ENCODE results near the gene FRYL.

FRYL gene

DNA sequence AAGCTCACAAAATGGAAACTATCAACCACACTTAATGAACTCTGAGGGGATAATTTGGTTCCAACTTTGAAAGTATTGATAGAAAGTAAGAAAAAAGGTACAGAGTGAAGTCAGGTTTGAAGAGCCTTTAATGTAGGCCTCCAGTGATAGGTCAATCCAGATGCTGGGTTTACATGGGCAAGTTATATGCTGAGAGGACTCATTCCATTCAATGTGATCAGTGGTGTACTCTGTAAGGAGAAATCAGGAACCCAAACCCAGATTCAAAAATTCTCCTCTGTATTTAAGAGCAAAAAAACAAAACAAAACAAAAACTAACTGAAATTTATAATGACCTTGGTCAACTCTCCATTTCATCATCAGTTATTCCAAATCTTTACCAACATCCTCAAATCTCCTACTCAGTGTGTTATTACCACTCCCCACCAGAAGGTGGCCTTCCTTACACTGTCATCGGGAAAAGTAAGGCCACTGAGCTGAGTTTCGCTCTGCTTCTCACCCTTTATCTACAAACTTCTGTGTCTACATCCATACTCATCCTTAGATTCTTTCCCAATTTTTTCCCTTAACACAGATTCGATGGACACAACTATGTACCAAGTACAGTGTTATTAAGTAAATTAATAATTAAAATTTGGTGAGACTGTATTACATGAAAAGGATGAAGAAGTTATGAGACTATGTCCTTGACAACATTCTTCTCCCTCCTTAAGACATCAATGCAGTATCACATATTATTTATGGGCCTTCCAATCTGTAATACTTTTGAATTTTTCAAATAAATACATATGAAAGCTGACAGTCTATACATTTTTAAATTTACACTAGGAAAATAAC lies 201.7 kb downstream of the FRYL start:
- Histone ChIP-seq H3K9me3 (ENCODE audit: control insufficient read depth in 2 of 2, low read length in 2 of 2) (no peaks in the 10 kb centered on the region), H3K4me1 (ENCODE audit: control insufficient read depth, insufficient read depth, low read length) (no peaks in the 10 kb centered on the region), H3K36me3 (ENCODE audit: control insufficient read depth in 2 of 2, insufficient read depth in 2 of 2, low read length in 2 of 2) (peaks cover 2 to 13% of the 10 kb centered on the region in 2 donors), H3K4me3 (ENCODE audit: low read length in 2 of 2) (no peak overlapping the region), H3K9ac (ENCODE audit: low read length in 2 of 2) (no peak overlapping the region), H3K27ac (ENCODE audit: low read length) (no peak overlapping the region), H3K27me3 (ENCODE audit: control insufficient read depth in 1 of 2, insufficient read depth in 2 of 2, low read length in 2 of 2) (no peaks in the 10 kb centered on the region)

DNA sequence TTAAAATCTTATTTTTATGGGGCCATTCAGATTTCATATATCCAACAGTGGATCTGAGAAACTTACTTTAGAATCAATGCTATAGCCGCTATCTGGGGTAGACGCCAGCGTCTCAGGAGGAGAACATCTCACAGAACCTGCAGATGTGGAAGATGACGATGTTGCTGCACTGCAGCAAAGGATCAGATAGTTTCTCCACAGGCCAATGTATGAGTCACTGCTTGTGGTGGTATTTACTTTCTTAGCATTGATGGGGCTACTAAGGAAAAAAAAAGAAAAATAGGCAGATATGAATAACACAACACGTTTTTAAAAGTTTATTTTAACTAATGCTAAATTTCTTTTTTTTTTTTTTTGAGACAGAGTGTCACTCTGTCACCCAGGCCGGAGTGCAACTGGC lies 204.1 kb downstream of the FRYL start:
- Histone ChIP-seq H3K27ac (ENCODE audit: low read length) (no peak overlapping the region), H3K4me1 (ENCODE audit: control insufficient read depth, insufficient read depth, low read length) (no peaks in the 10 kb centered on the region), H3K36me3 (ENCODE audit: control insufficient read depth in 2 of 2, insufficient read depth in 2 of 2, low read length in 2 of 2) (peaks cover 9 to 10% of the 10 kb centered on the region in 2 donors), H3K4me3 (ENCODE audit: low read length in 2 of 2) (no peak overlapping the region), H3K9ac (ENCODE audit: low read length in 2 of 2) (no peak overlapping the region), H3K27me3 (ENCODE audit: control insufficient read depth in 1 of 2, insufficient read depth in 2 of 2, low read length in 2 of 2) (no peaks in the 10 kb centered on the region), H3K9me3 (ENCODE audit: control insufficient read depth in 2 of 2, low read length in 2 of 2) (no peaks in the 10 kb centered on the region)

DNA sequence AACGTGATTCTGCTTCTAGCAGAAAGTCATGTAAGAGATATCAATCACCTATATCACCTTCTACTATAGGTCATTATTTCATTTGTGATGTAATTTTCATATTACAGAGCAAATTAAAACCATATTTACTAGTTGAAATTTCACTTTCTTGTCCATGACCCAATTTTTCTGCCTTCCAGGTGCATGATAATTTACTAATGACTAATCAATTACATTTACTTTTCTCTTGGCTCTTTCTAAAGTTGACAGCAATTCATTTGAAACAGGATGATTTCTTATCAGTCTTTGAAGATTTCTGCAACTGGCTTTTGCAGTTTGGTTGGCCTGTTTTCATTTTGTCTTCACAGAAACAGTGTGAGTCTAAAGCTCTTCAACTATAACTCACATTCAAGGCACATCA lies 208.6 kb downstream of the FRYL start:
- no peak overlapping the region for H3K27ac ChIP-seq (ENCODE audit: low read length)
- no peaks in the 10 kb centered on the region for H3K27me3 ChIP-seq (ENCODE audit: control insufficient read depth in 1 of 2, insufficient read depth in 2 of 2, low read length in 2 of 2)
- H3K36me3 ChIP-seq (ENCODE audit: control insufficient read depth in 2 of 2, insufficient read depth in 2 of 2, low read length in 2 of 2): peaks cover 19% of the 10 kb centered on the region in 2 donors
- no peaks in the 10 kb centered on the region for H3K4me1 ChIP-seq (ENCODE audit: control insufficient read depth, insufficient read depth, low read length)
- no peak overlapping the region for H3K4me3 ChIP-seq (ENCODE audit: low read length in 2 of 2)
- no peak overlapping the region for H3K9ac ChIP-seq (ENCODE audit: low read length in 2 of 2)
- no peaks in the 10 kb centered on the region for H3K9me3 ChIP-seq (ENCODE audit: control insufficient read depth in 2 of 2, low read length in 2 of 2)

DNA sequence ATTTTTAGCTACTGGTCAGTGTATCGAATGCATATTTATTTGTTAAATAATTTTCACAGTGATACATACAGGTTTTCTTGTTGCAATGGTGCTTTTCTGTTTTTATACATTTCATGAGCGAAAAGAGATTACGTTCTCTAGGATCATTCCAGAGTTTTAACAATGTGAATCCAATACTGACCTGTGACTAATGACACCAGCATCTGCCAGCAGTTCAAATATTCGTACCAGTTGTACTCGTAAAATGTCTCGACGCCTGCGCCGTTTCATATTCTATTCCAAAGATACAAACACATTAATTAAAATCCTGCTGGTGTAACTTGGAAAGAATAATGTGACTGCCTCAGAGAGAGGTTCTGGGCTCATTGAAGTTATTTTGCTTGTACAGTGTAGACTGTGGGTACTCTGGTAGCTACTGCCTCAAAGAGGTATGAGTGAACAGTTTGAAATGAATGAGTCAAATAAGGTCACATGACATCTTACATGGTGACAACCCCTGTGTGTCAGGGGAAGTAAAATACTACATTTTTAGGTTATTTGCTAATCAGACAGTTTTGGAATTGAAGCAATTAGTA lies 209.3 kb downstream of the FRYL start:
- no peaks in the 10 kb centered on the region for H3K27me3 ChIP-seq (ENCODE audit: control insufficient read depth in 1 of 2, insufficient read depth in 2 of 2, low read length in 2 of 2)
- H3K9ac ChIP-seq (ENCODE audit: low read length in 2 of 2): no peak overlapping the region
- H3K27ac ChIP-seq (ENCODE audit: low read length): no peak overlapping the region
- no peaks in the 10 kb centered on the region for H3K9me3 ChIP-seq (ENCODE audit: control insufficient read depth in 2 of 2, low read length in 2 of 2)
- peaks cover 22% of the 10 kb centered on the region in 2 donors for H3K36me3 ChIP-seq (ENCODE audit: control insufficient read depth in 2 of 2, insufficient read depth in 2 of 2, low read length in 2 of 2)
- no peak overlapping the region for H3K4me3 ChIP-seq (ENCODE audit: low read length in 2 of 2)
- no peaks in the 10 kb centered on the region for H3K4me1 ChIP-seq (ENCODE audit: control insufficient read depth, insufficient read depth, low read length)

DNA sequence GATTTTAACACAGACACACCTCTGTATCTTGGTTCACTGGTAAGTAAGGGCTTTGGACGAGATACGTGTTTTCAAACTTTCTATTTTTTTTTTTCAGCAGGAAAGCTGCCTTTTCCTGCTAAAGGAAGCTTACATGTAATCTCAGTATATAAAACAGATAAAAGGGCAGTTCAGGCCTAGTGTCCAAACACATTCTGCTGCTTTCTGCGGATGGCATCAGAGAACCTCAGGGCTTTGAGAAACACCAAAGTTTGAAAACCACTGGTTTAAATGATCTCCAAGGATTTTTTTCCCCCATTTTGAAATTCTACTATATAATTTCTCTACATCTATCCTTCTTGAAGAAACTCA lies 214.1 kb downstream of the FRYL start:
- no peak overlapping the region for H3K9ac ChIP-seq (ENCODE audit: low read length in 2 of 2)
- no peak overlapping the region for H3K4me3 ChIP-seq (ENCODE audit: low read length in 2 of 2)
- H3K9me3 ChIP-seq (ENCODE audit: control insufficient read depth in 2 of 2, low read length in 2 of 2): no peaks in the 10 kb centered on the region
- peaks cover 16 to 26% of the 10 kb centered on the region in 2 donors for H3K36me3 ChIP-seq (ENCODE audit: control insufficient read depth in 2 of 2, insufficient read depth in 2 of 2, low read length in 2 of 2)
- H3K4me1 ChIP-seq (ENCODE audit: control insufficient read depth, insufficient read depth, low read length): no peaks in the 10 kb centered on the region
- H3K27me3 ChIP-seq (ENCODE audit: control insufficient read depth in 1 of 2, insufficient read depth in 2 of 2, low read length in 2 of 2): no peaks in the 10 kb centered on the region
- H3K27ac ChIP-seq (ENCODE audit: low read length): no peak overlapping the region

DNA sequence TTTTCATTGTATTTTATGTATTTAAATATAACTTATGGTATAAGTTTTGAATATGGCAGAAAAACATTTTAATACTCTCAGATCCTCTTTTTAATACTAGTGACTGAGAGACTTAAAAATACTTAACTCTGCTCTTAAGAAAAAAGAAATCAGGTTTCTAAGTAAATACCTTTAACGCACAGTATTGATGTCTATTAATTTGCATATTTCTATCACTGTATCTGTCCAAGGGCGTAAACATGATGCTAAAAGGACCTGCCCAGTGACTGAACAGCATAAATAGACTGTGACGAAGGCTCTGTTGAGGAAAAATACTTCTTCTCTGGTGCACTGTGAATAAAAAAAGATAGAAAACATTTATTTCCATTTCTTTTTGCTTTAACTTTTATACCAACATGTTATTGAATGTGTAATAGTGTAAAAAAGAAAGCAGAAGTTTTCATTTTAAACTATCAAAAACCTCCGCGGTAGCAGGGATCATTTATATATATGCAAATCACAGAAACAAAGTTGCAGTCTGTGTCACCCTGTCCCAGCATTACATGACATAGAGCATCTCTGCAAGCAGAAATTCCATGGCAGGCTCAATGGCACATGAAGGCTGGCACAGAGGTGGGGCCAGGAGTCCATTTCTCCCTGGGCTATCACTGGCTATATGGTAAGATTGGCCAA lies 214.6 kb downstream of the FRYL start:
- Histone ChIP-seq H3K4me3 (ENCODE audit: low read length in 2 of 2) (no peak overlapping the region), H3K36me3 (ENCODE audit: control insufficient read depth in 2 of 2, insufficient read depth in 2 of 2, low read length in 2 of 2) (peaks cover 16 to 31% of the 10 kb centered on the region in 2 donors), H3K9me3 (ENCODE audit: control insufficient read depth in 2 of 2, low read length in 2 of 2) (no peaks in the 10 kb centered on the region), H3K9ac (ENCODE audit: low read length in 2 of 2) (no peak overlapping the region), H3K4me1 (ENCODE audit: control insufficient read depth, insufficient read depth, low read length) (no peaks in the 10 kb centered on the region), H3K27me3 (ENCODE audit: control insufficient read depth in 1 of 2, insufficient read depth in 2 of 2, low read length in 2 of 2) (no peaks in the 10 kb centered on the region), H3K27ac (ENCODE audit: low read length) (no peak overlapping the region)

DNA sequence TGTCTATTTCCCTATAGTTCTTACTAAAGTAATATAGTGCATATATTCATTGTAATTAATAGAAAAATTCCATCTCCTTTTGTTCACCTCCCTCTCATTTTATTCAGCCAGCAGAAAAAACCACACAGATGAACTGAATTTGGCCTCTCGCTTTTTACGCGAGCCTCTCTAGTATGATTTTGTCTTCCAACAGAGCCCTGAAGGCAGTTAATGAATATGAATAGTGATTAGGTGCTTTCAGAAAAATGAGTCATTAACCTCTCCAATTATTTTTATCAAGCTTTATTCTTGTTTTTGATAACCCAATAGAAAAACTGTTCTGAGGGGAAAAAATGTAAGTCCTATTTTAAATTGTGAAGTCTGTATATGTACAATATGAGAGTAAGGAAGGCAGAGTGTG lies 215.9 kb downstream of the FRYL start:
- Histone ChIP-seq H3K27ac (ENCODE audit: low read length) (no peak overlapping the region), H3K36me3 (ENCODE audit: control insufficient read depth in 2 of 2, insufficient read depth in 2 of 2, low read length in 2 of 2) (peaks cover 19 to 32% of the 10 kb centered on the region in 2 donors), H3K9ac (ENCODE audit: low read length in 2 of 2) (no peak overlapping the region), H3K4me3 (ENCODE audit: low read length in 2 of 2) (no peak overlapping the region), H3K4me1 (ENCODE audit: control insufficient read depth, insufficient read depth, low read length) (no peaks in the 10 kb centered on the region), H3K27me3 (ENCODE audit: control insufficient read depth in 1 of 2, insufficient read depth in 2 of 2, low read length in 2 of 2) (no peaks in the 10 kb centered on the region), H3K9me3 (ENCODE audit: control insufficient read depth in 2 of 2, low read length in 2 of 2) (no peaks in the 10 kb centered on the region)

DNA sequence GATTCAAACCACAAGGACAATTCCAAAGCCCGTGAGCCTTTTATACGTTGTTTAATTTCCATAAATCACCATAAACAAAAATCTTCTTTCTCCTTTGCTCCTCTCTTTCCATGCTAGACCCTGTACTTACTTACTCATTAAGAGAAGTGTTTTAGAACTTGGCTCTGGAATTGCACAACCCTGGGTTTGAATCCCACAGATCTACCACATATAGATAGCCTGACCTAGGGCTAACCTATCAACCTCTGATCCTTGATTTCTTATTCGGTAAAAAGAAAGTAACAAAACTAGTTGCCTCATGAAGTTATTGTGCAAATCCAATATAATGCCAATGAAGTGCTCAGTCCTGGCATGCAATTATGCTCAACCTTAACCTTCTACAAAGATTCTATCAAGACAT lies 221.3 kb downstream of the FRYL start:
- Histone ChIP-seq H3K9ac (ENCODE audit: low read length in 2 of 2) (no peak overlapping the region), H3K4me3 (ENCODE audit: low read length in 2 of 2) (no peak overlapping the region), H3K36me3 (ENCODE audit: control insufficient read depth in 2 of 2, insufficient read depth in 2 of 2, low read length in 2 of 2) (peaks cover 31 to 42% of the 10 kb centered on the region in 2 donors), H3K27me3 (ENCODE audit: control insufficient read depth in 1 of 2, insufficient read depth in 2 of 2, low read length in 2 of 2) (no peaks in the 10 kb centered on the region), H3K27ac (ENCODE audit: low read length) (no peak overlapping the region), H3K4me1 (ENCODE audit: control insufficient read depth, insufficient read depth, low read length) (no peaks in the 10 kb centered on the region), H3K9me3 (ENCODE audit: control insufficient read depth in 2 of 2, low read length in 2 of 2) (no peaks in the 10 kb centered on the region)

DNA sequence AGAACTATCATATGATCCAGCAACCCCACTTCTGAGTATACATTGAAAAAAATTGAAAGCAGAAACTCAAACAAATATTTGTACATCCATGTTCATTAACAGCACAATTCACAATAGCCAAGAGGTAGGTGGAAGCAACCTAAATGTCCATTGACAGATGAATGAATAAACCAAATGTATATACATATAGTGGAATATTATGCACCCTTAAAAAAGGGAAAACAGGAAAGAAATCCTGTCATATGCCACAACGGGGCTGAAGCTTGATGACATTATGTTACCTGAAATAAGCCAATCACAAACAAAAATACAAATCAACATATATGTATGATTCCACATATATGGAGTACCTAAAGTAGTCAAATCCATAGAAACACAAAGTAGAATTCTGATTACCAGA lies 222.1 kb downstream of the FRYL start:
- Histone ChIP-seq H3K4me3 (ENCODE audit: low read length in 2 of 2) (no peak overlapping the region), H3K9ac (ENCODE audit: low read length in 2 of 2) (no peak overlapping the region), H3K27ac (ENCODE audit: low read length) (no peak overlapping the region), H3K4me1 (ENCODE audit: control insufficient read depth, insufficient read depth, low read length) (no peaks in the 10 kb centered on the region), H3K27me3 (ENCODE audit: control insufficient read depth in 1 of 2, insufficient read depth in 2 of 2, low read length in 2 of 2) (no peaks in the 10 kb centered on the region), H3K9me3 (ENCODE audit: control insufficient read depth in 2 of 2, low read length in 2 of 2) (no peaks in the 10 kb centered on the region), H3K36me3 (ENCODE audit: control insufficient read depth in 2 of 2, insufficient read depth in 2 of 2, low read length in 2 of 2) (peaks cover 30 to 40% of the 10 kb centered on the region in 2 donors)

DNA sequence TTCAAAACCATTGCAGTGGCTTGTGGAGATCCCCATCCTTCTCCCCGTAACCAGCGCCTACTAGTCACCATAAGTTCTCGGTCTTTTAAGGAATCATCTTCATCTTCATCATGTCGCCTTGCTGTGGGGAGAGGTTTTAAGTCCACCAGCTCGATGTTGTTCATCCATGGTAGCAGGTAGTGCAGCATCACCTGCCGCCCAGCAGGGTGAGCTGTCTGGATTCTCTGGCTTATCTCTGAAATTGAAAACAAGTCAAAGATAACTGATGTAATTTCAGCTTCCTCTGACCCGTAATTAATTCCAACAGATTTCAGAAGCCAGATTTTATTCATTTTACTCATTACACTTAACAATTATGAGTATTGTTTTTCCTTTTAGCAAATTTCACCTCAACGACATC lies 222.6 kb downstream of the FRYL start:
- Histone ChIP-seq H3K9ac (ENCODE audit: low read length in 2 of 2) (no peak overlapping the region), H3K4me3 (ENCODE audit: low read length in 2 of 2) (no peak overlapping the region), H3K4me1 (ENCODE audit: control insufficient read depth, insufficient read depth, low read length) (no peaks in the 10 kb centered on the region), H3K27ac (ENCODE audit: low read length) (no peak overlapping the region), H3K36me3 (ENCODE audit: control insufficient read depth in 2 of 2, insufficient read depth in 2 of 2, low read length in 2 of 2) (peaks cover 31 to 41% of the 10 kb centered on the region in 2 donors), H3K27me3 (ENCODE audit: control insufficient read depth in 1 of 2, insufficient read depth in 2 of 2, low read length in 2 of 2) (no peaks in the 10 kb centered on the region), H3K9me3 (ENCODE audit: control insufficient read depth in 2 of 2, low read length in 2 of 2) (no peaks in the 10 kb centered on the region)

DNA sequence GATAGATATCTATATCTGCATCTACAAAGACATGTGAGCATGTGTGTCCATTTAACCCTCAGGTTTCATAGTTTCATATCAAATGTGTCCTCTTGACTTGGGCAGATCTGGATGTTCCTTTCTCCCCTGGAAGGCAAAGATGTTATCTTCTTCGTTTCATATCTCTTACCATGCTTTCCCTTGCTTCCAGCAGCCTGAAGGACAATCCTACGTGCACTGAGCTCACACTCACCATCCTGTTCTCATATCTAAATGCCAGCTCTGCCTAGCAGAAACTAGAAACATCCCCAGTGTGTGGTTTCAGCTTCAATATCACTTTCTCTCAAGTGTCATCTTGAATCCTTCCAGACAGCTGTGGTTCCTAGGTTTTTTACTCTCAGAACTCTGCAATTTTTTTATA lies 223.8 kb downstream of the FRYL start:
- Histone ChIP-seq H3K9me3 (ENCODE audit: control insufficient read depth in 2 of 2, low read length in 2 of 2) (no peaks in the 10 kb centered on the region), H3K27ac (ENCODE audit: low read length) (no peak overlapping the region), H3K27me3 (ENCODE audit: control insufficient read depth in 1 of 2, insufficient read depth in 2 of 2, low read length in 2 of 2) (no peaks in the 10 kb centered on the region), H3K36me3 (ENCODE audit: control insufficient read depth in 2 of 2, insufficient read depth in 2 of 2, low read length in 2 of 2) (peaks cover 33 to 43% of the 10 kb centered on the region in 2 donors), H3K9ac (ENCODE audit: low read length in 2 of 2) (no peak overlapping the region), H3K4me1 (ENCODE audit: control insufficient read depth, insufficient read depth, low read length) (no peaks in the 10 kb centered on the region), H3K4me3 (ENCODE audit: low read length in 2 of 2) (no peak overlapping the region)

Data from stomach smooth muscle (tissue), 2 donors.